ENCODE results near the gene KLF13.

The KLF13 gene

GRCh38 chr15:31366169-31366734 lies 39.6 kb downstream of the KLF13 start:
- DNase-seq: peak; percentile 54

DNA sequence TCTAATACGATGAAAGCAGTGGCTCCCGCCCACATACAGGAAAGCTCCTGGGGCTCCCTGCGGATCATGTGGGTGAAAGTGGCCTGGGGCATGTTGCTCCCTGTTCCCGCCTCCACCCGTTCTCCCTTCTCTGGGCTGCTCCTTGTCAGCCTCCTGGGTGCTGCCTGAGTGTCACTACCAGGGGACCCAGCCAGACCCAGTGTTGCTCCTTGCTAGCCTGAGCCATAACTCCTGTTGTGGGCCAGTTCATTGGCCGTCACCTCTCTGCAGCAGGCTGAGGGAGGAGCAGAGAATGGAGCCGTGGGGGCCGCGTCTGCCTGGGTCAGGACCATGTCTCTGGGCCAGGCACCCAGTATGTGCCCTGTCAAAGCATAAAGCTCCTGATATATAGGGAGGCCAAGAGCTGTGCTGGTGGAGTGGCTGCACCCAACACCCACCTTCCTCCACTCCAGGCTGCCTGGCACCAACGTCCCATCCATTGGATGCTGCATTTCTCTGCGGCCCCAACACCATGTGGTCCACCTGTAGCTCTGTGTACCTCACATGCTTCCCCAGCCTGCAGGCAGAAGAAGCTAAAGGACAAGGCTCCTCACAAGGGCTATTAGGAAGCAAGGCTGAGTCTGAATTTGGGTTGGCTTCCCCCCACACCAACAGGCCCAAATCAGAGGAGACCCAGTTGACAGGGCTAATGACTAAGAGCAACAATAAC lies 40.5 kb downstream of the KLF13 start:
- DNase-seq: no peak

DNA sequence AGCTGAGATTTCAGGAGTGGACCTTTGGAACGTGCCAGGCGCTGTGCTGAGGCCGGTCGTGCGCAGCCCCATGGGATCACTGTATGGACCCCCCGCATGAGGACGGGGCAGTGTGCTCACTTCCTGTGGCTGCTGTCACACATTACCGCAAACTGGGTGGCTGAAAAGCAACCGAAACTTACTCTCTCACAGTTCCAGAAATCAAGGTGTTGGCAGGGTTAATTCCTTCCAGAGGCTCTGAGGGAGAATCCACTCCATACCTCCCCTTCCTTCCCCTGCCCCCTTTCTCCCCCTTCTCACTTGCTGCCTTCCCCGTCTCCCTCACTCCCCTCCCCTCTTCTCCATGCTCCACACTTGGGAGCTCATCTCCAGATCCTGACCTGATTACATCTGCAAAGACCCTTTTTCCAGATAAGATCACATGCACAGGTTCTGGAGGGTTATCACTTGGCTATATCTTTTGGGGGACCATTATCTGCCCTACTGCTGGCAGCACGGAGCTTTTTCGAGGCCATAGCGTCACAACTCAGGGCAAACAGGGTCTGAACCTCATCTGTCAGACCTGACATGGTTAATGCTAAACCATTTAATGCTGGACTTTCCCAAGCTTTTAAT lies 41.2 kb downstream of the KLF13 start:
- no peak for DNase-seq

- DNase-seq: no peak
Measured at GRCh38 chr15:31369727-31370126, 43.1 kb downstream of the KLF13 start.

GRCh38 chr15:31371520-31372240 lies 45.0 kb downstream of the KLF13 start:
- no peak for DNase-seq

DNA sequence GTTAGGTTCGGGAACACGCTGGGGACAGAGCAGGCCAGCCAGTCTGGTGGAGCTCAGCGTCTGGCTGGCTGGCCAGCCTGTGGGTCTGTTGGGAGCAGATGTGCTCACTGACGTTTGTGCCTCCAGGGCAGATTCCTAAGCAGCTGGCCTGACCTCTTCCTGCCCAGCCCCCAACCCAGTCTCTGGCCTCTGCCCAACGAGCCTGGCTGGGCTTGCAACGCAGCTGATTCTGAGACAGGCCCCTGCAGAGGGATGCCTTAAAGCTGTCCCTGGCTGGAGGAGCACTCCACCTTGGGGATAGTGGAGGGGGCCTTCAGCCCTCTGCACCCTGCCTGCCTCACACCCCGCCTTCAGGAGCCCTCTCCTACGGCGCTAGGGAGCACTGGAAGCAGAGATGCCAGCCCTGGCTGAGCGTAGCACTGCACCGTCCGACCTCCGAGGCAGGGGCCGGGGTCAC lies 46.0 kb downstream of the KLF13 start:
- DNase-seq: peak; percentile 28

- DNase-seq: no peak
Measured at GRCh38 chr15:31373096-31373865, 46.6 kb downstream of the KLF13 start.

GRCh38 chr15:31373970-31374369 lies 47.3 kb downstream of the KLF13 start:
- no peak for DNase-seq

- no peak for DNase-seq
Measured at GRCh38 chr15:31374489-31374888, 47.9 kb downstream of the KLF13 start.

- no peak for DNase-seq
Measured at GRCh38 chr15:31374986-31375385, 48.4 kb downstream of the KLF13 start.

GRCh38 chr15:31375772-31376171 lies 49.1 kb downstream of the KLF13 start:
- DNase-seq: no peak

- DNase-seq: no peak
Measured at GRCh38 chr15:31376511-31376910, 49.9 kb downstream of the KLF13 start.

DNA sequence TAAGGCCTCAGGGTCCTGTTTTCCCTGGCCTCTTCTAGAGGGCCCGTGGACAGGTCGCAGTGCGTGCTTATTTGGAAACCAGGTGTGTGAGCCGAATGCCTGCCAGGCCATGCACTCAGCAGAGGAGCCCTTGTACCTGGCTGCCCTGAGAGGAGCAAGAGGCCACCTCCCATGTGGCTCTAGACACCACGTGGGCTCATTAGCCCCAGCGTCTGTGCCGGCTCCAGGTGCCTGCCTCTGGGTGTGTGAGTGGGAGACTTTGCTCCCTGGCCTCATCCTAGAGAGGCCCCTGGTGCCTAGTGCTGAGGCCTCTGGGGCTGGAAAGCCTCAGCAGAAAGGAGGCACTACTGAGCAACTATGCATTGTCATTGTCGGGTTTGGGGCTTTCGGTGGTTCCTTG lies 50.4 kb downstream of the KLF13 start:
- no peak for DNase-seq

- DNase-seq: no peak
Measured at GRCh38 chr15:31378363-31378903, 51.8 kb downstream of the KLF13 start.

GRCh38 chr15:31379042-31379441 lies 52.4 kb downstream of the KLF13 start:
- peak; percentile 19 for DNase-seq

GRCh38 chr15:31379577-31379976 lies 52.9 kb downstream of the KLF13 start:
- DNase-seq: no peak

- DNase-seq: no peak
Measured at GRCh38 chr15:31381801-31382712, 55.4 kb downstream of the KLF13 start.

DNA sequence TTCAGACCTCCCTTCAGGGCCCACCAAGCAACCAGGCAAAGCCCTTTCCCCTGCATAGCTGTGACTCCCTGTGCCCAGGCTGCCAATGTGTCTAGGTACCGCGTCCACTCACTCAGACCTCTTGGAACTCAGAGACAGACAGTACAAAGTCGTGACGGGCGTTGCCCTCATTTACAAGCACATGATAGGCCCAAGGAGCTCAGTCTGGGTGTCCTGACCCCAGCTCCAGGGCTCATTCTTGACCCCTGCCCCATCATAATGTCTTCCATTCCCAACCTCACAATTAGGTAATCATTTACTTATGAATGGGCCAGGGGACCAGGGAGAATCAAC lies 56.0 kb downstream of the KLF13 start:
- DNase-seq: no peak

DNA sequence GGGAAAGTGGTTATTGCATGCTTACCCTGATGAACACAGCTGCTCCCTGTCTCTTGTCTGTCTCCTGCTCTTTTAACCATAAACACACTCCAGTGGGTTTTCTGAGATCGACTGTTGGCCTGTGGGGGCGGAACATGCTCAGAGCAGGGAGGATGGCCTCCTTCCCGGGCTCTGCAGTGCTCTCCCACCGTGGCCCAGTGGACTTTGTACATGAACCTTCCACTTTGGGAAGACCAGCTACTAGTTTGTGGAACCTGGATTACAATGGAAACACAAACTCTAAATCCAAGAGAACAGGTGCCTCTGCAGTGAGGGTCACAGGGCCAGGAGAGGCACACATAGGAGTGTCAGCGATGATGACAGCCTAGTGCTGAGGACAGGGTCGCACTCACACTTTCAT lies 56.5 kb downstream of the KLF13 start:
- DNase-seq: no peak

DNA sequence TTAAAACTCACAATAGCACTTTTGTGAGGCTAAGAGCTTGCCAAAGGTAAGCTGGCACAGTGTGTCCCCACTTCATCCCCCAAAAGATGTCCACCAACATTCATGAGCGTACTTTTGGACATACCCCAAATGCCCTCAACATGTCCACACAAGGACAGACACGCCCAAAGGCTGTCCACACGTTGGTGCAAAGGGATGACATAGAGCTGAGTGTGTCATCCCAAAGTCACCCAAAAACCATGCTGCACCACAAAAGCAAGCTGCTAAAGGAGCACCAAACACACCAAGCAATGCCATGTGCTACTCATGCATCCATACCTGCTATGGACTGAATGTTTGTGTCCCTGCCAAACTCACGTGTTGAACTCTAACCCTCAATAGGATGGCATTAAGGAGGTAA lies 57.9 kb downstream of the KLF13 start:
- no peak for DNase-seq

DNA sequence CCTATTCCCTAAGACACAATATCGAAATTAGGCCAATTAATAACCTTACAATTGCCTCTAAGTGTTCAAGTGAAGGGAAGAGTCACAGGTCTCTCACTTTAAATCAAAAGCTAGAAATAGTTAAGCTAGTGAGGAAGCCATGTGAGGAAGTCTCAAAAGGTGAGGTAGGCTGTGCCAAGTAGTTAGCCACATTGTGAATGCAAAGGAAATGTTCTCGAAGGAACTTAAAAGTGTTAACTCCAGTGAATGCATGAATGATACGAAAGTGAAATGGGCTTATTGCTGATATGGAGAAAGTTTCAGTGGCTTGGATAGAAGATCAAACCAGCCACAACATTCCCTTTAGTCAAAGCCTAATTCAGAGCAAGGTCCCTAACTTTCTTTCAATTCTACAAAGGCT lies 59.1 kb downstream of the KLF13 start:
- DNase-seq: no peak

- no peak for DNase-seq
Measured at GRCh38 chr15:31387092-31387478, 60.5 kb downstream of the KLF13 start.

All from midbrain (tissue), 1 donor.